GM19397 (cell line): ENCODE results near the gene COX8A.

Experiments
- ATAC-seq: cut with Tn5 transposase; IDR thresholded peaks from one replicate; pipeline ENCODE4 v1.9.1; 2021; ENCODE audit warnings: mild to moderate bottlenecking, moderate library complexity; ENCODE audit not compliant: unreplicated experiment

Gene COX8A

GRCh38 chr11:64019106-64020037, 45.0 kb downstream of the COX8A start:
- ATAC-seq, result no peak

GRCh38 chr11:64020976-64021756, 46.7 kb downstream of the COX8A start:
- ATAC-seq, result no peak

- no peak for ATAC-seq
Observed at GRCh38 chr11:64021757-64022093, 47.3 kb downstream of the COX8A start.

GRCh38 chr11:64022125-64022784, 47.8 kb downstream of the COX8A start:
- no peak for ATAC-seq

GRCh38 chr11:64023712-64024710, 49.6 kb downstream of the COX8A start:
- ATAC-seq, result no peak

- no peak for ATAC-seq
Observed at GRCh38 chr11:64025205-64025604, 50.8 kb downstream of the COX8A start.
